Stimulated activated CD4-positive, alpha-beta T cell treated with anti-CD3 and anti-CD28 coated beads, Interleukin-2, amount 100 ng/mL, for 4 hours (primary cell): ENCODE measurements around the gene SSR1.
A peak's percentile ranks its signal among the peaks of the same experiment; 100 is the strongest.

Experiments
- DNase-seq: peaks from one replicate; pipeline ENCODE4 v3.0.0-alpha.2; 2020; ENCODE audit warnings: low read depth

The SSR1 gene

DNA sequence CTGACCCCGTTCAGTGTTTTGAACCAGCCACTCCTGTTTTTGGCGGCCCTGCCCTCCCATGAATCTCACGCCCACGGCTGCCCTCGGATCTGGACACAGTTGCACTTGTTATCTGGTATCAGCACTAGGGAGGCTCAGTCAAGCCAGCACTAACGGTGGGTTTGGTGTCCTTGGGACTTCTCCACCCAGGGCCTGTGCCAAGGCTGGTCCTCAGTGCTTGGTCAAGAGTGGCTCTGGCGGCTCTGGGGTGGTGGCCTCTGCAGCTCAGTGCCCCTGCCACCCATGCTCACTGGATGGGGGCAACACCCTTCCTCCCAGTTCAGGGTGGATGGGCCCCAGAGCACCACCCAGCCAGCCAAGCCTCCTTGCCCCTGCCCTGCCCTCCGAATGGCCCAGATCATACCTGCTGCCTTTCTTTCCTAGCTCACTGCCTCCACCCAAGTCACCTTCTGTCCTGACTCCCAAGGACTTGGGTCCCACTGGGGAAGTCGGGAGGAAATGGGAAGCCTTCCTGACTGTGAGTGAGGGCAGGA is 54.7 kb downstream of the SSR1 start:
- DNase-seq = no peak

DNA sequence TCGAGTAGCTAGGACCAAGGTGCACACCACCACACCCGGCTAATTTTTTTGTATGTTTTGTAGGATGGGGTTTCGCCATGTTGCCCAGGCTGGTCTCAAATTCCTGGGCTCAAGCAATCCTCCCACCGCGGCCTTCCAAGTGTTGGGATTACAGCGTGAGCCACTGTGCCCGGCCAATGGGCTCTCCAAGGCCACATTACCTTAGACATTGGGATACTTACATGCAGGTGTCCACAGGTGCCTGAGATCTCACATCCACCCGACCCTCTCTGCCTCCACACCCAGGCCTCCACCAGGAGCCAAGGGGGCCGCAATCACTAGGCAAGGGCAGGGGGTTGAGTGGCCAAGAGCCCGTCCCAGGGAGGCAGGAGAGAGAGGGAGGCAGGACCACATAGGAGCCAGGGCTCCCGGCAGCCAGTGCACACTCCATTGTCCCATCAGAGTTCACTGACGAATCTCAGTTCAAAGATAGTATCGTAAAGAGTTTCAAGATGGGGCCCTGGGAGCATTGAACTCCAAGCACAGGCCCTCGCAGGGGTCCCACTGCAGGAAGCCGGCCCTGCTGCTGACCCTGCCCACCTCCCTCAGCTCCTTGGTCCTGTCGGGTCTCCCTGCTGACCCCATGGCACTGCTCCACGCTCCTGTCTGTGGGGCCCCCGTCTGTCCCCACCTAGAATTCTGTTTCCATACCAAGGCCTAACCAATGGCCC is 55.3 kb downstream of the SSR1 start:
- no peak for DNase-seq

- DNase-seq = no peak
Measured at GRCh38 chr6:7256785-7257184, 56.2 kb downstream of the SSR1 start.

DNA sequence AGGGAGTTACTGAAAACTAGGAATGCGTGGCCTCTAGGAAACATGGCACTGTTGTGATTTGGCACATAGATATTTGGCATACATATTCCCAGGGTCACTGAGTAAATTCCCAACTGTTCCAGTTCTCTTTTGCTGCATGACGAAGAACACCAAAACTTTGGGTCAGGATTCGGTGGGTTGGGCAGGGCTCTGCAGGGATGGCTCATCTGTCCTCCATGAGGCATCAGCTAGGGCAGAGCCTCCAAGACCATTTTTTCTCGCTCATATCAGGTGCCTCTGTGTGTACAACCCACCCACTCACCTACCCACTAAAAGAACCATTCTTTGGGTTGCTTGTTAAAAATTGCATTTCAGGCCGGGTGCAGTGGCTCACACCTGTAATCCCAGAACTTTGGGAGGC is 57.1 kb downstream of the SSR1 start:
- no peak for DNase-seq

GRCh38 chr6:7254980-7255835 is 57.8 kb downstream of the SSR1 start:
- DNase-seq = no peak

DNA sequence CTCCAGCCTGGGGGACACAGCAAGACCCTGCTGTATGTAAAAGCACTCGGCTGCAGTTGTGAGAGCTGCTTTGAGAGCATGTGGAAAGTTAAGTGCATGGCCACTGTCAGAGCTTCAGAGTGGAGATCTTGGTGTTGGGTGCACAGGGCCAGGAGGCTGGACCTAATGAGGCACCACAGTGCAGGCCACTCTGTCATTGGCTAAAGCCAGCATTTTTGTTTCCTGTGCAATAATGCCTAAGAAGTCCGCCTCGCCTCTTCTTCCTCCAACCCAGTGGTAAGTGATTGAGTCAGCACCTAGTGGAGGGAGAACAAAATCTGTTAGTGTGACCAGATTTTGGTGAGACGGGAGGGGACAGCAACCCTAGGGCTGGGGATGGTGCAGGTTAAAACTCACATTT is 60.6 kb downstream of the SSR1 start:
- no peak for DNase-seq

DNA sequence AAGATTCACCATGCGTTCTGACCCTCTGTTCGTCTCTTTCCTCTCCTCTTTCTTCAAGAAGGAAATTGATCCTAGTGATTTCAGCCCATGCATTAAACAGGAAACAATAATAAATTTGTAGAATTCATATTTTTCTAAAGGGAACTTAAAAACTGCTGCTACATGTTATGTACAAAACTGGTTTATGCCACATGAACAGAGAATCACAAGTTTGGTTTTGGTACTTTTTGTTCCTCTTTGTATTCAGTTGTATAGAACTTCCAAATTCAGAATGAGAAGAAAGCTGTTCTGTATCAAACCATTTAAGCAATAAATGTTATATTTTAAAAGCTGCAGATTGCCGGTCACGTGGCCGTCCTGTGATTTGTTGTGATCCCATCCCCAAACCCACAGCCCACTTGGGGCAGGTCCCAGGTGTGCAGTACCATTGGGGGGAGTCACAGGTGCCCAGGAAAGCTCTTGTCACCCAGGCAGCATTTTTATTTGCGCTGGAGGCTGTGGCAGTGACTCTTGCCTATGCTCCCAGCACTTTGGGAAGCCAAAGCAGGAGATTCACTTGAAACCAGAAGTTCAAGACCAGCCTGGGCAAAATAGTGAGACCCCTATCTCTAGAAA is 61.2 kb downstream of the SSR1 start:
- no peak for DNase-seq

DNA sequence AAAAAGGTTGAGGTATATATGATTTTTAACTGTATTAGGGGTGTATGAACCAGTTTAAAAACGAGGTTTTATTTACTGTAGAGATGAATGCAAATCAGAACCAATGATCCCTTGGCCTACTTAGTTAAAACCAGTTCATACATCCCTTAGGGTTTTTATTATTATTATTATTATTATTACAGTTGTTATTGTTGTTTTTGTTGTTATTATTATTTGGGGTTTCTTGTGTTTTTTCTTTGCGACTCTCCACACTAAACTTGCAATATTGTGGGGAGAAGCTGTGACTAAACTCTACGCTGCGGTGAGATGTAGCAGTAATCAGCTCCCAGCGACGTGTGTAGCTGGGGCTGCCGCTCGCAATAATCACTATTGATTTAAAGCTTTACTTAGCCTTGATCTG is 62.2 kb downstream of the SSR1 start:
- no peak for DNase-seq

DNA sequence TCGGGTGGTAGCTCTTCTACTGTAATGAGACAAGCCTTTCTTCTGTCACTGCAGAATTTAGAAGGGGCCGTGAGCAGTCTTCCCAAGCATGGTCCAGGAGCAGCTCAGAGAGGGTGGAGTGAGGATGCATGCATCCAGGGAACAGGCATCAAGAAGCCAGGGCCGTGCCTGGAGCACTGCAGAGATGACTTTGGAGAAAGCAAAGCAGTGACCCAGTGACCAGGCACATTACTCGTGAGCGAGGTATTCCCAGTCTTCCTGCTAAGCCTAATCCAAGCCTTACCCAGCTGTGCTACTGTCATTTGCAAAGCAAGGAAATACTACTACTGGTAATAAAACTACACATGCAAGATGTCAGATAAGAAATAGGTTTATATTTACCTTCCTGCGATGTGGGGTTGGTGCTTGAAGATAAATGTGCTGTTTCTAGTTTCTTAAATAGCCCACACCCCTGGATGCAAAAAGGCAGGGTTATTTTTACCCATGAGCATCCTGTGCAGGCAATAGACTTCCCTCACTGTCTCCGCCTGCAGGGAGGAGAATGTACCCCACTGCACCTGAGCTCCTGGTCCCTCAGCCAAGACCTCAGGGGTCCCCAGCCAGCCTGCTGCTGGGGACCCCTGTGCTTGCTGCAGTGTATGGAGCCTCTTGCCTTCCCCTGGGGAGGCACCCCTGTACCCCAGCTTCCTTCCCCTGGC is 62.9 kb downstream of the SSR1 start:
- no peak for DNase-seq

DNA sequence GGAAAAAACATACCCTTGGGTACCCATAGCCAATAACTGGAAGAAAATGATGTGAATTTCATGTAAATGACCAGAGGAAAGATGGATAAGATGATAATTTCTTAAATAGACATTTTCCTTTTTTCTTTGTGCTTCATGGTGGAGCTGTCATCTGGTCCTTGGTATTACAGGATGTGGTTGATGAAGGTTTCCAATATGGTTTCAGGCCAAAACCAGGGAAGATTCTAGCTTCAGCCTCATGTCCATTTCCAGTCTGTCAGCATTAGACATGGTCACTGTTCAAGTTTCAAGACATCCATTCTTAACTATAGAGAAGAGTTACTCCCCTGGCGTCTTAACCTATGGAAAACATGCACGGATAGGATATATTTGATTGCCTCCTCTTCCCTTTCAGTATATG is 63.6 kb downstream of the SSR1 start:
- no peak for DNase-seq

- no peak for DNase-seq
Measured at GRCh38 chr6:7247828-7248227, 65.2 kb downstream of the SSR1 start.

DNA sequence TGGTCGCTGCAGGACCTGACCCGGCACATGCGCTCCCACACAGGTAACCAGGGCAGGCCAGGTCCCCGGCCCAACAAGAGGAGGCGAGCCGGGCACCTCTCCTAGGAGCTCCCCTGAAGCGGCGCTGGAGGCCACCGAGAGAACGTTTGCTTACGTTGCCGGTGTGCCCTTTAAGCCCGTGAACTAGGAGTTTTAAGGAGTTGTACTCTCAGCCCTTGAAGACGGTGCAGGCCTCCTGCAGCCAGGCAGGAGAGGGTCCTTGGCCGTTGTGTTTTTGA is 65.9 kb downstream of the SSR1 start:
- DNase-seq = no peak

- DNase-seq = no peak
Measured at GRCh38 chr6:7246401-7247178, 66.4 kb downstream of the SSR1 start.

GRCh38 chr6:7245668-7246393 is 67.2 kb downstream of the SSR1 start:
- DNase-seq = no peak

- DNase-seq = peak; percentile 34
Measured at GRCh38 chr6:7243179-7243981, 69.6 kb downstream of the SSR1 start.

- no peak for DNase-seq
Measured at GRCh38 chr6:7242835-7243178, 70.2 kb downstream of the SSR1 start.

DNA sequence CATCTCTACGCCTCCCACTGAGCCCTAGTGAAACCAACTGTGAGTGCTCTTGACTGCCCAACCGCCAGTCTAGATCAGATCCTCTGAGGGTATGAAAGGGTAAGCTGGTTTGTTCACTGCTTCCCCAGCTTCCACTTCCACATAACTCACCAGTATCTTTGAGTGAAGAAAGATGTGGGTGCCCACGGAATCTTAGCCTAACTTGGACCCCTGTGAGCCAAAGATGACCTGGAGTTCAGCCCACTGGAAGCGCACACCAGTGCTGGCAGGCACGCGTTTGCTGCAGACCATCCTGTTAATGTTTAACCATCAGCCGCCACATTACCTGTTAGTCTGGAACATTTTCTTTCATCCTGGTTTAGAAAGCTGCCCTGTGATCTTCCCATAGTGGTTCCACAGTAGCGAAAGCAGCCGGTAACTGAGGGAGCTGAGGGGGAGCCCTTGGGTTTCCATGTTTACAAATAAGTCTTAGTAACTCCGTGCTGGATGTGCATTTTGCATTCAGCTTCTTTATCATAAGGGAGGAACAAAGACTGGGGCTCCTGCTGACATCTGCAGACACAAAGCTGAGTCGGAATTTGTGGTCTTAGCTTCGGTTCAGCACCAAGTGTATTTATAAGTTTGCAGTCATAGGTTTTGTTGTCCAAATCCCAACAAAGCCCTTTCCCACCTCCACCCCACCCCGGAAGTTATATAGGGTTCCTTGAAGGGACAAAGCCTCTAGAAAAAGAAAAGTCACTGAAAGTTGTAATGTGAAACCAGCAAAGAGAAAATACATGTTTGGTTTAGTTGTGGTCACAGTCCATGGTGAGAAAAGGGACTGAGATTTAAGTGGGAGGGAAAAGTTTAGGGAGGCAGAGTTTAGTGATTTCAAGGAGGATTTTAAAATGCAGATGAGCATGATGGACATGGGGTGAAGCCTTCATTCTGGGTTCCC is 71.0 kb downstream of the SSR1 start:
- DNase-seq = no peak

GRCh38 chr6:7241160-7241559 is 71.8 kb downstream of the SSR1 start:
- DNase-seq = no peak

DNA sequence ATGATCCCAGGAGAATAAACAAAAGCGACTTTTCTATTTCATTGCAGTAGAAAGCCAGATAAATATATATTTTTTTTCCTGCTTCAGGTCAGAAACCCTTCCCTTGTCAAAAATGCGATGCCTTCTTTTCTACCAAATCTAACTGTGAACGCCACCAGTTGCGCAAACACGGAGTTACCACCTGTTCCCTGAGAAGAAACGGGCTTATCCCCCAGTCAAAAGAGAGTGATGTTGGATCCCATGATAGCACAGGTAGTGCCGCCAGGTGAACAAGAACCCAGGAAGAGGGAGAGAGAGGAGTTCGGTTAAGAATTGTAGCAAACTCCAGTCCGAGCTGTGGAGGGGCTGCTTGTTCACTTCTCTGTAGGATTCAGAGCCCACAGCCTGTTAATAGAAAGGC is 72.6 kb downstream of the SSR1 start:
- DNase-seq = no peak
